Testis (tissue), 2 donors: ENCODE measurements around the gene MS4A18.

Experiments
- POLR2A ChIP-seq: fragments of 450-650 bp; IDR thresholded peaks from one replicate; pipeline ENCODE4 v1.6.1; 2017; ENCODE audit warnings: antibody characterized with exemption, mild to moderate bottlenecking, moderate library complexity
- TF ChIP-seq, protein P1 (sequence below), 3 experiments: fragments of 450-650 bp in 2 of 3; fragments of 200-600 bp in 1 of 3; sonication (generic) in 1 of 3; IDR thresholded peaks; one replicate each; pipeline ENCODE4 v1.5.1; 2016 to 2019; ENCODE audit warnings: antibody characterized with exemption in 3 of 3, mild to moderate bottlenecking in 2 of 3, moderate library complexity in 1 of 3

DNA sequence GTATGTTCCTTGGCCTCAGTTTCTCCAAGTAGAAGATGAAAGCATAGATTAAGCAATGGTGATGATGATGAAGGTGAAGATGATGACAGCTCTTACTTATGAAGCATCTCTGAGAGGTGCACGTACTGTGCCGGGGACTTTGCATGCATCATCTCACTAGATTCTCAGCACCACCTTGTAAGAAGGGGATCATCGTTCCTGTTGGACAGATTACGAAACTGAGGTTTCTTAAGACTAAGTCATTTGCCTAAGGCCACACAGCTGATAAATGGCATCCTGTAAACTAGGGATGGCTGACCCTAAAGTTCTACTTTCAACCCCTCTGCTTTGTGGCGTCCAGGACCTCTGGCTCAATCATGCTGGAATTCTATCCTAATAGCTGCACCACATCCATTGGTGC, 40.8 kb downstream of the MS4A18 start:
- TF ChIP-seq, protein P1, sequence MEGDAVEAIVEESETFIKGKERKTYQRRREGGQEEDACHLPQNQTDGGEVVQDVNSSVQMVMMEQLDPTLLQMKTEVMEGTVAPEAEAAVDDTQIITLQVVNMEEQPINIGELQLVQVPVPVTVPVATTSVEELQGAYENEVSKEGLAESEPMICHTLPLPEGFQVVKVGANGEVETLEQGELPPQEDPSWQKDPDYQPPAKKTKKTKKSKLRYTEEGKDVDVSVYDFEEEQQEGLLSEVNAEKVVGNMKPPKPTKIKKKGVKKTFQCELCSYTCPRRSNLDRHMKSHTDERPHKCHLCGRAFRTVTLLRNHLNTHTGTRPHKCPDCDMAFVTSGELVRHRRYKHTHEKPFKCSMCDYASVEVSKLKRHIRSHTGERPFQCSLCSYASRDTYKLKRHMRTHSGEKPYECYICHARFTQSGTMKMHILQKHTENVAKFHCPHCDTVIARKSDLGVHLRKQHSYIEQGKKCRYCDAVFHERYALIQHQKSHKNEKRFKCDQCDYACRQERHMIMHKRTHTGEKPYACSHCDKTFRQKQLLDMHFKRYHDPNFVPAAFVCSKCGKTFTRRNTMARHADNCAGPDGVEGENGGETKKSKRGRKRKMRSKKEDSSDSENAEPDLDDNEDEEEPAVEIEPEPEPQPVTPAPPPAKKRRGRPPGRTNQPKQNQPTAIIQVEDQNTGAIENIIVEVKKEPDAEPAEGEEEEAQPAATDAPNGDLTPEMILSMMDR (IDR thresholded peaks at IDR 0.05), result no peak
- no peak for TF ChIP-seq POLR2A
